Stimulated activated CD4-positive, alpha-beta T cell treated with anti-CD3 and anti-CD28 coated beads, Interleukin-15, amount 100 ng/mL, for 48 hours (primary cell): ENCODE measurements around the gene HNRNPCL4.
"Not testable (repeated sequence)": the region's sequence is repeated elsewhere in the genome, so short reads cannot be mapped to it uniquely, and the experiment has no call there.

ENCODE experiments used
- DNase-seq, 2 donors: peaks; one replicate each; pipeline ENCODE4 v3.0.0-alpha.2; 2020; ENCODE audit warnings: low read depth in 2 of 2

Gene HNRNPCL4

GRCh38 chr1:13165531-13165930 is at the start of gene HNRNPCL4:
Gene HNRNPCL4, minus strand, starts transcription at chr1:13165631. Its CDS starts 164 bp downstream, at chr1:13165467.
- DNase-seq, result not testable (repeated sequence)

GRCh38 chr1:13208712-13209111 is 43.3 kb upstream of the HNRNPCL4 start:
- DNase-seq, result not testable (repeated sequence)

- not testable (repeated sequence) for DNase-seq
These were observed 35.9 kb upstream of the HNRNPCL4 start, which contains the start of gene PRAMEF13 for GRCh38 chr1:13201309-13201708. Gene PRAMEF13, minus strand, starts transcription at chr1:13201409. Its CDS starts 1,820 bp downstream, at chr1:13199589.

GRCh38 chr1:13171548-13171947 is 6.1 kb upstream of the HNRNPCL4 start, which contains the start of gene PRAMEF9:
Gene PRAMEF9, plus strand, starts transcription at chr1:13171848. Its CDS starts 3,433 bp downstream, at chr1:13175281.
- DNase-seq, result not testable (repeated sequence)

- not testable (repeated sequence) for DNase-seq
These were observed 9.5 kb downstream of the HNRNPCL4 start, which contains the start of gene PRAMEF26 for GRCh38 chr1:13155909-13156308. Gene PRAMEF26, minus strand, starts transcription at chr1:13156009. Its CDS starts 2,914 bp downstream, at chr1:13153095.

DNA sequence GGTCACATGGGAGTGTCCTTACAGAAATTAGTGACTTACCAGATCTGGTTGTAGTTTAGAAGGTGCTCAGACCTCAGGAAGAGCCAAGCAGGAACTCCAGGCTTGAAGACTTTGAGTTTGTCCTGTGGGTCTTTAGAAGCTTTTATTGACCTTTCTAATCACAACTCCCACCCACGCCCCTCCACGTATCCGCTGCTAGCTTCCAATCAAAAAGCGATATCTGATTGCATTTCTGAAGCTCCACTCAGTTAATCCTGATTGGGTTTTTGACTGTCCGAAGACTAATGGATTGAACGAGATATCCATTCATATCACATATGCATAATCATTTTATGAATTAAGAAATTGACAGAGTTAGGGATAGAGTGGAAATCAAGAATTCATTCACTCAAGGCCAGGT is 48.7 kb downstream of the HNRNPCL4 start, which contains the start of gene HNRNPCL2:
TSS of gene HNRNPCL2 (minus strand) at position 101 of the 400 bp plus-strand sequence. CDS start 454 bp downstream, outside the sequence.
- not testable (repeated sequence) for DNase-seq
